GM21367 (cell line): ENCODE measurements around the gene YBEY.
"Not testable (repeated sequence)": the region's sequence is repeated elsewhere in the genome, so short reads cannot be mapped to it uniquely, and the experiment has no call there.

ENCODE experiments used
- ATAC-seq: cut with Tn5 transposase; IDR thresholded peaks from one replicate; pipeline ENCODE4 v1.9.1; 2021; ENCODE audit not compliant: unreplicated experiment

The YBEY gene

GRCh38 chr21:46299167-46299566 lies 13.0 kb downstream of the YBEY start:
- no peak for ATAC-seq

DNA sequence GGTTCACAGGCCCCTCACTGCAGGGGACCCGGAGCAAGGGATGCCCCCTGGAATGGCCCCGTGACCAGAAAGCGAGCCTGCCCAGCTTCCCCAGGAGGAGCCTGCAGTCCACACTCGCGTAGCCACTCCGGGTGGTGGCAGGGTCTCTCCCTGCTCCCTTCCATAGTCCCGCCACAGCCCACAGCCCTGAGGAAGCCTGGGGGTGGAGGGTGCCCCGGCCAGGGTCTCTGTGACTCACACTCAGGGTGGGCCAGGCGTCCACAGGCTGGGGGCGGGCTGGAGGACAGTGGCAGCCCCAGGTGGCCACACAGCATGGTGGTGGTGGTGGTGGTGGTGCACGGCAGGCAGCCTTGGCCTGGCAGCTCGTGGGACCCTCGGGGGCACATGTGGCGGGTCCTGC lies 15.6 kb downstream of the YBEY start:
- no peak for ATAC-seq

GRCh38 chr21:46304437-46304836 lies 18.3 kb downstream of the YBEY start:
- no peak for ATAC-seq

DNA sequence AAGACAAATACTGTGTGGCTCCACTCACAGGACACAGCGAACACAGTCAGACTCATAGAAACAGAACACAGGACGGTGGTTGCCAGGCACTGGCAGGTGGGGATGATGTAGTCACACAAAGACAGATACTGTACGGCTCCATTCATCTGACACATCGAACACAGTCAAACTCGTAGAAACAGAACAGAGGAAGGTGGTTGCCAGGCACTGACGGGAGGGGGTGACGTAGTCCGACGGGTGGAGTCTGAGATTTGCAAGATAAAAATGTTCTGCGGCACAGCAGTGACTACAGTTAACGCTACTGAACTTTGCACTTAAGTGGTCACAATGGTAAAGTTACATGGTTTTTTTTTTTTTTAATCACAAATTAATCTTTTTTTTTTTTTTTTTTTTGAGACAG lies 18.8 kb downstream of the YBEY start:
- ATAC-seq: no peak

DNA sequence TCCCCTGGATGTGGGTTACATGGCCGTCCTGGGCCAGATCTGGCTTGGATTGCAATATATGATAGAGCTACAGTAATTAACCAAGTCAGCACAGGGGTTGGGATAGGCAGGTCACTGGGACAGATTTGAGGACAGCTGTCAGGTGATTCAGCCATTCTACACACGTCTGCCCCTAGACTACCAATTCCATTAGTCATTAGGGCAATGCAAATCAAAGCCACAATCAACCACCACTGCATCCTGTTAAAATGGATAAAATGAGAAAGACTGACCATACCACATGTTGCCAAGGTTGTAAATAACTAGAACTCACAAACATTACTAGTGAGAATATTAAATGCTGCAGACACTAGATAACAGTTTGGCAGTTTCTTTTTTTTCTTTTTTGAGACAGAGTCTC lies 21.5 kb downstream of the YBEY start:
- no peak for ATAC-seq

DNA sequence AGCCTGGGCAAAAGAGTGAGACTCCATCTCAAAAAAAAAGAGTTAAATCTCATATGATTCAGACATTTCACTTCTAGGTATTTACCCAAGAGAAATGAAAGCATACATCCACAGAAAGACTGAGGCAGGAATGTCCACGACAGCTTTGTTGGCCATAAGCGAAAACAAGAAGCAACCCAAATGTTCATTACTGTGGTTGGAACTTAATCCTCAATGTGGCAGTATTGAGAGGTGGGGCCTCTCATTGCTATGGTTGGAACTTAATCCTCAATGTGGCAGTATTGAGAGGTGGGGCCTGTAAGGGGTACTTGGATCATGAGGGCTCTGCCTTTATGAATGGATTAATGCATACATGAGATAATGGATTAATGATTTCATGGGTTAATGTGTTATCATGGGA lies 22.3 kb downstream of the YBEY start:
- no peak for ATAC-seq

GRCh38 chr21:46310260-46310659 lies 24.1 kb downstream of the YBEY start:
- ATAC-seq: not testable (repeated sequence)

- ATAC-seq: no peak
Measured at GRCh38 chr21:46311568-46311967, 25.4 kb downstream of the YBEY start.

- no peak for ATAC-seq
Measured at GRCh38 chr21:46312949-46313348, 26.8 kb downstream of the YBEY start.

GRCh38 chr21:46314441-46315020 lies 28.4 kb downstream of the YBEY start:
- ATAC-seq: no peak

DNA sequence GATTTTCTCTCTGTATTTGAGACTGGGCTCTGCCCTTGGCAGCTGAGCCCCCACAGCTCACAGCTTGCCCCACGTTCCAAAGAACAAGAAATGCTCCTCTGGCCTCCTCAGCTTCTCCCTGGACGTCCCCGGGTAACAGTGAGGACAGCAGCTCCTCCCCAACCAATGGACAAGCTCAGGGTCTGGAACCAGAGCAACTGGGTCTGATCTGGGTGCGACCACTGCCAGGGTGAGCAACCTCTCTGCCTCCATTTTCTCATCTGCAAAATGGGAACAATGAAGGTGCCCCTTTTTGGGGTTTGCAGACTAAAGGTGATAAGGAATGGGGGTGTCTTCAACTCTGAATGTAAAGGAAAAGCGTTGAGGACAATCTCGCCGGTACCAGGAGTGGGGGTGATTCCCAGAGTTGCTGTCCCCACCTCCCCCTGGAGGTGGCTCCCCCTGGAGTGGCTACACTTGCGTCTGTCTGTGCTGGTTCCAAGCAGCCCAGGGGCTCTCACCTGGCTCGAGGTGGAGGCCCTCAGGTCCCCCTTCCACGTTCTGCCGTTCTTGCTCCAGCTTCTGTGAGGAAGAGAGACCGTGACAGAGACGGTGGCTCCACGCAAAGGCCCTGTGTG lies 30.7 kb downstream of the YBEY start:
- no peak for ATAC-seq

GRCh38 chr21:46317710-46318463 lies 31.7 kb downstream of the YBEY start:
- ATAC-seq: no peak

DNA sequence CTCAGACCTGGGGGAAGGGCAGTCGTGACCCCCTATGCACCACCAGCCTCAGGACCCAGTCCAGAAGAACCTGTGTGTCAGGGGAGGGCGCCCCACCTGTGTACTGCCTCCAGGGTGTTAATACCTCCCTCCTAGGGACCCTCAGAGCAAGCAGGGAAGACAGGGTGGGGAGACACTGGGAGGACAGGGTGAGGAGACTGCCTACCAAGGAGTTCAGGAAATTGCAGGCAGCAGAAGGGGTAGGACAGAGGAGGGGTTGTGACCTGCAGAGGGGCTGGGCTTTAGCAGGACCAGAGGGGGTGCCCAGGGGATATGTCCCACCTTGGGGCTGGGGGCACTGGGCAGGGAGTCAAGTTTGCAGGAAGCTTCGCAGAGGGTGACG lies 32.3 kb downstream of the YBEY start:
- no peak for ATAC-seq

GRCh38 chr21:46319186-46319585 lies 33.0 kb downstream of the YBEY start:
- ATAC-seq: no peak

GRCh38 chr21:46320331-46320801 lies 34.2 kb downstream of the YBEY start:
- ATAC-seq: no peak

- ATAC-seq: no peak
Measured at GRCh38 chr21:46322351-46323226, 36.4 kb downstream of the YBEY start.

- ATAC-seq: peak; percentile 5
Measured at GRCh38 chr21:46323227-46323709, 37.1 kb downstream of the YBEY start.

GRCh38 chr21:46323710-46324389 lies 37.7 kb downstream of the YBEY start, which contains the start of the genes C21orf58 and PCNT:
TSS of gene C21orf58 (minus strand) at chr21:46323870. CDS start at chr21:46322738, 1,132 bp downstream.
TSS of gene PCNT (plus strand) at chr21:46324156. CDS start at chr21:46324229, 73 bp downstream.
- peak; percentile 63 for ATAC-seq

- ATAC-seq: peak; percentile 34
Measured at GRCh38 chr21:46324390-46325072, 38.4 kb downstream of the YBEY start.
